NCI-H2196 treated with DMSO at 0.1 percent for 48 hours (cell line): ENCODE data around the gene DNAAF5.
"Not testable (repeated sequence)": the region's sequence is repeated elsewhere in the genome, so short reads cannot be mapped to it uniquely, and the experiment has no call there.

Experiments
- DNase-seq: peaks from one replicate; lab custom pipeline; 2025; ENCODE audit not compliant: unreplicated experiment; lab: John Stamatoyannopoulos, UW

Gene DNAAF5

GRCh38 chr7:802500-803242, 76.2 kb downstream of the DNAAF5 start:
- DNase-seq = no peak

GRCh38 chr7:803243-803635, 76.7 kb downstream of the DNAAF5 start:
- DNase-seq = no peak

- not testable (repeated sequence) for DNase-seq
These were observed 77.3 kb downstream of the DNAAF5 start for GRCh38 chr7:803796-804195.

- no peak for DNase-seq
These were observed 78.8 kb downstream of the DNAAF5 start for GRCh38 chr7:805261-805660.

DNA sequence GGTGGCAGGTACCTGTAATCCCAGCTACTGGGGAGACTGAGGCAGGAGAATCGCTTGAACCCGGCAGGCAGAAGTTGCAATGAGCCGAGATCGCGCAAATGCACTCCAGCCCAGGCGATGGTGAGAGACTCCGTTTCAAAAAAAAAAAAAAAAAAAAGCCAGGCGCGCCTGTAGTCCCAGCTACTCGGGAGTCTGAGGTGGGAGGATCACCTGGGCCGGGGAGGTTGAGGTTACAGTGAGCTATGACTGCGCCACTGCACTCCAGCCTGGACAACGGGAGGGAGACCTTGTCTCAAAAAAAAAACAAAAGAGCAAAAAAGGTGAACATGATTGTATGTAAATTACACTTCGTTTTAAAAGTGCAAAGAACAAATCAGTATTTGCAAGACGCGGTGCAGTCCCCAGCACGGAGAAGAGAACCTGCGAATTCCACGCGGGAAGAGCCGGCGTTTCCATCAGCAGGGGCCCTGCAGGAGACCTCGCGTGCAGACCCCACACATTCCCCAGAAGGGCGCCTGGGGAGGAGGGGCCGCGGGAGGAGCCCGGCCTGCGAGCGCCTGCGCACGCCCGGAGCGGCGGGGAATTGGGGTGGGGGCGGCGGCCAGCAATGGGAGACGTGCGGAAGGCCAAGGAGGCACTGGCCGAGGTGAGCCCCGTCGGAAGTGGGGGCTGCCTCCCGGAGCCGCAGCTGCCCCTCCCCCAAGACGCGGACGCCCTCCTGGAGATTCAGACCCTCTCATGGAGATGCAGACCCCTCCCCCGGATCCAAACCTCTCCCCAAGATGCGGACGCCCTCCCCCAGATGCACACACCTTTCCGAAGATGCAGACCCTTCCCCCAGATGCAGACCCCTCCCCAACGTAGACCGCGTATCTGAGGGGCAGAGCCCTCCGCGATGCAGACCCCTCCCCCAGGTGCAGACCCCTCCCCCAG, 89.1 kb downstream of the DNAAF5 start:
- DNase-seq = no peak

GRCh38 chr7:816300-816750, 89.8 kb downstream of the DNAAF5 start:
- peak; percentile 93 for DNase-seq

- no peak for DNase-seq
These were observed 90.5 kb downstream of the DNAAF5 start for GRCh38 chr7:816751-817671.

GRCh38 chr7:818031-818699, 91.7 kb downstream of the DNAAF5 start:
- DNase-seq = no peak

GRCh38 chr7:820341-820740, 93.8 kb downstream of the DNAAF5 start:
- no peak for DNase-seq

- DNase-seq = no peak
These were observed 95.2 kb downstream of the DNAAF5 start for GRCh38 chr7:821688-822087.

DNA sequence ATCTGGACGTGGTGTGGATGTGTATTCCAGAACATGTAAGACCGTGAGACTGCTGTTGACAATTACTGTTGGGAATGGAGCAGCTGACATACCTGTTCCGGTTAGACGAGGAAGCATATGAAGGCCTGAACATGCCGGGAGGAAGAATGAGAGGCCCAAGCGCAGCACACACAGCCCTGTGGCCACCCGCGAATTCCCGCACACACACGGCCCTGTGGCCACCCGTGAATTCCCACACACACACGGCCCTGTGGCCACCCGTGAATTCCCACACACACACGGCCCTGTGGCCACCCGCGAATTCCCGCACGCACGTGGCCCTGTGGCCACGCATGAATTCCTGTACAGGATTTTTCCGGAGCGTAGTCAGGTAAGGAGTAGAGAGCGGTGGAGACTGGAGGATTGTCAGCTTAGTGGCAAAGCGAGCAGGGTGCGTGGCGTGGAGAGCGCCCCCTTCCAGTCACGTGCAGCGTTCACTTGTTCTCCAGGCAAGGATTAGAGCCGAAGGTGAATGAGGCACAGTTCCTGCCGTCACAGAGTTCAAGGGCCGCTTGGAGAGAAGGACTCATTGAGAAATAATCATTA, 96.3 kb downstream of the DNAAF5 start:
- DNase-seq = no peak

- no peak for DNase-seq
These were observed 97.2 kb downstream of the DNAAF5 start for GRCh38 chr7:823649-824048.

- DNase-seq = no peak
These were observed 97.6 kb downstream of the DNAAF5 start for GRCh38 chr7:824081-824480.

- no peak for DNase-seq
These were observed 98.2 kb downstream of the DNAAF5 start for GRCh38 chr7:824664-825063.

DNA sequence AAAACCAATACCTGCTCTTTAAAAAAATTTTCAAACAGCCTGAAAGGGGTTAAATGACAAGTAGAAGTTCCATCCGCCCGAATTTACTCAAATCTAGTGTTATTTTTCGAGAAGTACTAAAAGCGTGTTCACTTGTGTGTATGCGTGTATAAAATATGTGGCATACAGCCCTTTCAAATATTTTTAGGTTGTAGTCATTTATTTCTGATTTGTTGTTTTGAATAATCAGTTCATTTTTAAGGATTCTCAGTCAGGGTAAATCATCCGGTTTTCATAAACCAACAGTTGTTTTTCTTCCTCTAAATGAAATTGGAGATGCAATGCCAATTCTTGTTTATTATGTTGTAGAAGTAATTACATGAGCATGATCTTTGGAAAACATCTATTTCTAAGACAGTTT, 98.9 kb downstream of the DNAAF5 start:
- DNase-seq = no peak

GRCh38 chr7:826230-826917, 99.9 kb downstream of the DNAAF5 start:
- DNase-seq = no peak

GRCh38 chr7:828793-829561, 102.5 kb downstream of the DNAAF5 start:
- DNase-seq = no peak

DNA sequence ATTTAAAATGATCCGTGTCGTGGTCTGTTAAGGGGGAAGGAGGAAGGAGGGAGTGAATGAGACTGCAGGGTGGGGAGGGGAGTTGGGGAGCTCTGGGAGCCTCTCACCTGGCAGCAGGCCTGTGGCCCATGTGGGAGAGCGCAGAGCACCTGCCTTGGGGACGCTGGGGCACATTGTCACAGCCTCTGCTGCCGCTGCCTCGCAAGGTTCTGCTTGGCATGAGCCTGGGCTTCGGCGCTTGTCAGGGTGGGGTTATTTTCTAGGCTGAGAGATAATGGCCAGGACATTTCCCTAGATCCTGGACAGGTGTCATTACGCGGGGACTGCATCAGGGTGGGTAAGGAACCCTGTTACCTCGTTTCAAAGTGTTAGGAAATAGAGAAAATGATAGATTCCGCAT, 103.6 kb downstream of the DNAAF5 start:
- DNase-seq = no peak
